ENCODE measurements around the gene PTTG2.

DNA sequence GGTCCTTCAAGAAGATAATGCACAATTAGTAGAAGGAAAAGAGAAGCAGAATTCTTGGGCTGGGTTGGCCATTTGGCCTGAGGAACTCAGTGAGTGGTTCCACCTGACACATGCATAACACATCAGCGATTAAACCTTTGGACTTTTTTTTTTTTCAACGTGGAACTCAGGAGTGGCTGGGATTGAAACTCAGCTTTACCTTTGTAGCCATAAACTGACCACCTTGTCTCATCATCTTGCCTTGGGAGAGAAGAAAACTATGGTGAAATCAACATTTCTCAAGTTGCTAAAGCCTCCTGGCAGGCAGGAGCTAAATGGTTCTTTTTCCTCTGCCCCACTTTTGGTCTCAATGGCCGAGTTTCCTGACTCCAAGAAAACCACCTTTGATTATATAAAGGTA is 16.3 kb downstream of the PTTG2 start:
- TF ChIP-seq, protein P1, sequence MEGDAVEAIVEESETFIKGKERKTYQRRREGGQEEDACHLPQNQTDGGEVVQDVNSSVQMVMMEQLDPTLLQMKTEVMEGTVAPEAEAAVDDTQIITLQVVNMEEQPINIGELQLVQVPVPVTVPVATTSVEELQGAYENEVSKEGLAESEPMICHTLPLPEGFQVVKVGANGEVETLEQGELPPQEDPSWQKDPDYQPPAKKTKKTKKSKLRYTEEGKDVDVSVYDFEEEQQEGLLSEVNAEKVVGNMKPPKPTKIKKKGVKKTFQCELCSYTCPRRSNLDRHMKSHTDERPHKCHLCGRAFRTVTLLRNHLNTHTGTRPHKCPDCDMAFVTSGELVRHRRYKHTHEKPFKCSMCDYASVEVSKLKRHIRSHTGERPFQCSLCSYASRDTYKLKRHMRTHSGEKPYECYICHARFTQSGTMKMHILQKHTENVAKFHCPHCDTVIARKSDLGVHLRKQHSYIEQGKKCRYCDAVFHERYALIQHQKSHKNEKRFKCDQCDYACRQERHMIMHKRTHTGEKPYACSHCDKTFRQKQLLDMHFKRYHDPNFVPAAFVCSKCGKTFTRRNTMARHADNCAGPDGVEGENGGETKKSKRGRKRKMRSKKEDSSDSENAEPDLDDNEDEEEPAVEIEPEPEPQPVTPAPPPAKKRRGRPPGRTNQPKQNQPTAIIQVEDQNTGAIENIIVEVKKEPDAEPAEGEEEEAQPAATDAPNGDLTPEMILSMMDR (optimal IDR thresholded peaks at IDR 0.05 in 1 of 3, IDR thresholded peaks at IDR 0.05 in 1 of 3, conservative IDR thresholded peaks at IDR 0.05 in 1 of 3; ENCODE audit: extremely low read depth in 1 of 3, insufficient read depth in 2 of 3, low read length in 3 of 3), result no peak
- TF ChIP-seq EZH2 (IDR thresholded peaks at IDR 0.05; ENCODE audit: low read length), result no peak
